ENCODE data around the gene GP9.
A peak's percentile ranks its signal among the peaks of the same experiment; 100 is the strongest.

The GP9 gene

DNA sequence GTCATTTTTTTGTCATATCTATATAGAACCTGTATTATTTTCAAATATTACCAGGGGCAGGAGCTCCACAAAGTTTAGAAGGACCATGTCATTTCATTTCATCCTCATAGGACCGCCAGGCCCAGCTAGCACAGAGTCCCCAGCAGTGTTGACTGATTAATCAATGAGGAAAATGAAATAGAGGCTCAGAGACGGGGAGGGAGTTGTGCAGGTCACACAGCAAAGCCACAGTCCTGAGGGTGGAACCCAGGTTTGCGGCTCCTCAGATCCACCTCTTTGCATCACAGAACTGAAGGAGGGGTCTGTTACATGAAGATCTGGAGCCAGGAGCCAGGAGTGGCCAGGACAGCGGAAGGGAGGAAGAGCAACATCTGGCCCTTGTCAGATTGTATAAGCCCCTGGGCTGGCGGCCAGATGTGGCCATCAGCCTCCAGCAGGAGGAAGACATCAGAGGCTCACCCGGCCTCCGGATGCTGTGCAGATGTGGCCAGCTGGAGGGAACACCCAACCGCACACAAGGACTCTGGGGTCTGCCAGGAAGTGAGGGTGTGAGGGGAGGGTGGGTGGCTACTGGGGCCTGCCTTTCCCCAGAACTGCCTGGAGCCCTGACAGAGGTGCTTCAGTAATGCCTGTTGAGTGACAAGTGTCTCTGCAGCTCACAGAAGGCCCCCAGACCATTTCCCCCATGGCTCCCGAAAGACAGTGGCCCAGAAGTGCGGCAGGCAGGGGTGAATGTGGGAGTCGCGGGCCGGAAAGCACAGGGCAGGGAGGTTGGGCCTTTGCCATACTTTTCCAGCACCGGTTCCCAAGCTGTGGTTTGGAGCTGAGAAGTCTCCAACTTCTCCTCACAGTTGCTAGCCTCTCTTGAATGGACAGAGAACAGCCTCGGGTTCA, 38.2 kb upstream of the GP9 start:
- Histone ChIP-seq H3K27me3 (ENCODE audit: low read depth) (no peaks in the 10 kb centered on the region), H3K9me3 (no peaks in the 10 kb centered on the region), H3K36me3 (replicated peaks) (no peaks in the 10 kb centered on the region), H3K4me3 (no peak overlapping the region), H3K4me1 (peaks cover 5% of the 10 kb centered on the region)
- no peak for DNase-seq (ENCODE audit: low spot score in 2 of 2)
- in situ Hi-C loops (cut with MboI; ENCODE audit: low sequenced_read_pairs), result no loop called here

DNA sequence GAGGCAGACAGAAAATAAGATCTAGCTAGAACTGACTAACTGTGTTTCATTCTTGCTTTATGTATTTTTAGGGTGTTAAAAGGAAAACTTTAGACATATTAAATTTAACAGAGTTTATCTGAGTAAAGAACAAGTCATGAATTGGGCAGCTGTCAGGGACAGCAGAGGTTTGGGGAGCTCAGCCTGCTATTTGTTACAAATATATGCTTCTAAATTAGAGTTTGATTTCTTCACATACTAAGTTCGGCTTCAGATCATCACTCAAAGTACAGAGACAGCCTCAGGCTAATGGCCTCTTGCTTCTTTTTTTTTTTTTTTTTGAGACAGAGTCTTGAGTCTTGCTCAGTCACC, 37.6 kb upstream of the GP9 start:
- Histone ChIP-seq H3K4me1 (peaks cover 8% of the 10 kb centered on the region), H3K27me3 (ENCODE audit: low read depth) (no peaks in the 10 kb centered on the region), H3K9me3 (no peaks in the 10 kb centered on the region), H3K36me3 (replicated peaks) (no peaks in the 10 kb centered on the region), H3K4me3 (no peak overlapping the region)
- DNase-seq (ENCODE audit: low spot score in 2 of 2), result no peak
- in situ Hi-C loops (cut with MboI; ENCODE audit: low sequenced_read_pairs), result no loop called here

DNA sequence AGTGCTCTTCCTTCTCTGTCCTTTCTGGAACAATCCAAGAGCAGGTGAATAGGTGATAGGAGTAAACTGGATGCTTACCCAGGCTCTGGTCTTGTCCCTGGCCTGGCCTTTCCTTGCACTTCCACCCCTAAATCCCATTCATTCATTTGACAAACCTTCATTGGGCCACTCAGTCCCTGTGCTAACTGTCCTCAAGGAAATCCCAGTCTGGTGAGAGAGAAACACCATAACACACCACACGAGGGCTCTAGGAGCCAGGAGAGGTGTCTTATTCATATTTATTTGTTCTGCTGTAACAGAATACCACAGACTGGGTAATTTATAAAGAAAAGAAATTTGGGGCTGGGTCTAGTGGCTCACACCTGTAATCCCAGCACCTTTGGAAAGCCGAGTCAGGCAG, 36.7 kb upstream of the GP9 start:
- in situ Hi-C loops (cut with MboI; ENCODE audit: low sequenced_read_pairs), result no loop called here
- H3K27me3 ChIP-seq (ENCODE audit: low read depth), result no peaks in the 10 kb centered on the region
- no peaks in the 10 kb centered on the region for H3K9me3 ChIP-seq
- no peak for DNase-seq (ENCODE audit: low spot score in 2 of 2)
- H3K4me3 ChIP-seq, result no peak overlapping the region
- no peaks in the 10 kb centered on the region for H3K36me3 ChIP-seq (replicated peaks)
- peaks cover 8% of the 10 kb centered on the region for H3K4me1 ChIP-seq

DNA sequence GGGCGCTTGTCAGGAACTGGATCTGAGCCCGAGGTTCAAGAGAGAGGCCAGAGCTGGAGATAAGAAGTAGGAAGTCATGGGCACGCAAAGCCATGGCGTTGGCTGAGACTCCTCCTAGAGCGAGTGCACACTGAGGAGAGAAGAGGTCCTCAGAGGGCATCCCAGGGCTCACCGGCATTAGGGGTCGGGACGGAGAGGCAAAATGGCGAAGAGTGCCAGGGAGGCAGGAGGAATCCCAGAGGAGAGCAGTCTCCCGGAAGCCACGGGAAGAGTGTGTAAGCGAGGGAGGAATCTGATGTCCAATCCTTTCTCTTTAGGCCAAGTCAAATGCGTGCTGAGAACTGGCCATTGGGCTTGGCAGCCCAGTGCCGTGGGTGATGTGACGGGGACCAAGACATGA, 35.5 kb upstream of the GP9 start:
- in situ Hi-C loops (cut with MboI; ENCODE audit: low sequenced_read_pairs), result no loop called here
- Histone ChIP-seq H3K4me1 (peaks cover 8% of the 10 kb centered on the region), H3K27me3 (ENCODE audit: low read depth) (no peaks in the 10 kb centered on the region), H3K4me3 (no peak overlapping the region), H3K36me3 (replicated peaks) (no peaks in the 10 kb centered on the region), H3K9me3 (no peaks in the 10 kb centered on the region)
- no peak for DNase-seq (ENCODE audit: low spot score in 2 of 2)

DNA sequence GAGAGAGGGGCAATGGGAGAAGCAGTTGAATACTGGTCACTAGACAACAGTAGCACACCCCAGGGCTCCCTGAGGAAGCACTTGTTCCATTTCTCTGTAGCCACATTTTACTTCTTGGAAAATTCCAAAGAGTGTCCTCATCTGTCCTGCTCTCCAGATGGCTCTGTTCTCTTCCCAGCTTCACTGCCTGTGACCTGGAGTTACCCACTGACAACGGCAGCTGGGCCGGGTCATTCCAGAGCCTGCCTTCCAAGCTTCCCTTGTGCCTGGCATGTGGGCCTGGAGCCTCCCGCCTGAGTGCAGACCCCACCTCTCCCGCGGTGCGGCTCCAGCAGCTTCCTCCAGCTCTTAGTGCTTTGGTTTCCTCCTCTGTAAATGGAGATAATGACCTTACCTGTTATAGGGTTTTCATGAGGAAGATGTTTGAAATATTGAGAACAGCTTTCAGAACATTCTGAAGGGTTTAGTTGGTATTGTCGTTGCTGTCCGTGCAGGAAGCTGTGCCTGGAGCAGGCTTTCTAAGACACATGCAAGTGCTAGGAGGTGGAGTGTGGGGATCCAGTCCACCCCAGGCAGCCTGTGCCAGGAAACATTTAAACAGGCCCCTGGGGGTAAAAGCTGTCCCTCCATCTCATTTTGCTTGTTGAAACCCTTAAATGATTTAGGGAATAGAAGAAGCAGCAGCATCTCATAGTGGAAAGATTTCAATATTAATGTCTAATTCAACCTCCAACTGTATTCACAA, 34.7 kb upstream of the GP9 start:
- peaks cover 8% of the 10 kb centered on the region for H3K4me1 ChIP-seq
- H3K27me3 ChIP-seq (ENCODE audit: low read depth), result no peaks in the 10 kb centered on the region
- no peak for DNase-seq (ENCODE audit: low spot score in 2 of 2)
- no peaks in the 10 kb centered on the region for H3K9me3 ChIP-seq
- no peaks in the 10 kb centered on the region for H3K36me3 ChIP-seq (replicated peaks)
- no peak overlapping the region for H3K4me3 ChIP-seq
- in situ Hi-C loops (cut with MboI; ENCODE audit: low sequenced_read_pairs), result no loop called here

DNA sequence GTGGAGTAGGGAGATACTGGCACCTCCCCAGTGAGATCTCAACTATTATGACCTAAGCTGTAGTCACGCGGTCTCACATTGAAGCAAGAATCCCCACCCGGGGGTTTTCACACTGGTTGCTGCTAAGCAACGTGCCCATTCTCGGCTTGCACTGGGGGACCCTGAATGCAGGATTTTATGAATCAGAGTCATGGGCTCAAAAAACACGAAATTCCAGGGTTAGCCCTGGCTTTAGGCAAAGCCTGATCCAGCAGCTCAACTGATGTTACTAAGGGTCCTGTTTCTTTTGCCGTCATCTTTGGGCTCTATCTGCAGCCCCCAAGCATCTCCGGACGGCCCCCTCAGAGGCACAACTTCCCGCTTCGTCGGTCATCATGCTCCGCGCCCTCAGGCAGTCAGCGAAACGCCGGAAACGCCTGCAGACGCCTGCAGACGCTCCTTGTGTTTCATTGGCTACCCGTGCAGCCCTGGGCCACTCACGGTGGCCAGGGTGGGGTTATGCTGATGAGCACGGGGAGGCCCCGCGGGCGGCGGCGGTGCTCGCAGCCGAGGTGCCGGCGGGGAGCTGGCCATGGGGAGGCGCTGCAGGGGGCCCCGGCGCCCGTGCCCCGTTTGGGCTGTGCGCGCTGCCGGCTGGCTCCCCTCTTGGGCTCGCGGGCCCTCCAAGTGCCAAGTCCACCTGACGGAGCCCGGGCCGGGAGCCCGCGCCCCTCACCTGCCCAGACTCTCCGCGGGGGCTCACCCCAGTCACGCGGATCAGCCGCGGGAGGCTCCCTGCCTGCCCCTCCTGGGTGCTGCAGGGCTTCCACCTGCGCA, 33.6 kb upstream of the GP9 start:
- peaks cover 8% of the 10 kb centered on the region for H3K4me1 ChIP-seq

DNA sequence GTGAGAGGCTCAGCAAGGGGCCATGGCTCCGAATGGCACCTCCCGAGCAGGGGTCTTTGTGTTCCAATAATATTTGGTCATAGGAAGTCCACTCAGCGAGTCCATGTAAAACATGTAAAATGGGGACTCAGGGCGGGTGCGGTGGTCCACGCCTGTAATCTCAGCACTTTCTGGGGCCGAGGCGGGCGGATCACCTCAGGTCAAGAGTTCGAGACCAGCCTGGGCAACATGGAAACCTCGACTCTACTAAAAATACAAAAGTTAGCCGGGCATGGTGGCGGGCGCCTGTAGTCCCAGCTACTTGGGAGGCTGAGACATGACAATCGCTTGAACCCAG, 33.1 kb upstream of the GP9 start:
- no peaks in the 10 kb centered on the region for H3K36me3 ChIP-seq (replicated peaks)
- no peaks in the 10 kb centered on the region for H3K9me3 ChIP-seq
- H3K4me1 ChIP-seq, result peaks cover 8% of the 10 kb centered on the region
- DNase-seq (ENCODE audit: low spot score in 2 of 2), result no peak
- in situ Hi-C loops (cut with MboI; ENCODE audit: low sequenced_read_pairs), result no loop called here
- no peaks in the 10 kb centered on the region for H3K27me3 ChIP-seq (ENCODE audit: low read depth)
- peak overlapping the region; percentile 34 for H3K4me3 ChIP-seq

More for the DNA sequence above, 33.6 kb upstream of the GP9 start:
- peak; percentile 87 to 93 for DNase-seq (ENCODE audit: low spot score in 2 of 2)
- peak overlapping the region; percentile 34 for H3K4me3 ChIP-seq
- in situ Hi-C loops (cut with MboI; ENCODE audit: low sequenced_read_pairs), result no loop called here
- no peaks in the 10 kb centered on the region for H3K36me3 ChIP-seq (replicated peaks)
- H3K9me3 ChIP-seq, result no peaks in the 10 kb centered on the region
- no peaks in the 10 kb centered on the region for H3K27me3 ChIP-seq (ENCODE audit: low read depth)

DNA sequence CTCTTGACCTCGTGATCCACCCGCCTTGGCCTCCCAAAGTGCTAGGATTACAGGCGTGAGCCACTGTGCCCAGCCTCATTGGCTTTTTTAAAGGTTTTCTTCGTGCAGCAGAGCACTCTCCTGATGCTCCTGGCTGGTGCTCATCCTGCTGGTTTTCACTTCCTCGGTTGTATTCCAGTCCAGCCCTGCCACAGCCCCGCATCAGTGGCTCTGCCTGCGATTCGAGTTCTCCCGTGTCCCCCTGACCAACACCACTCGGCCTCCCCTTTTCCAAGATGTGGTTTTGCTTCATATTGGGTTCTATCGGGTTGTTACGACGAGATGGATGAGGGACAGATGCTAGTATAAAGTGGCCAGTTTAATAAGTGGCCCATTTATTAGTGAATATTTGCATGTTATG, 31.7 kb upstream of the GP9 start:
- in situ Hi-C loops (cut with MboI; ENCODE audit: low sequenced_read_pairs), result no loop called here
- peaks cover 8% of the 10 kb centered on the region for H3K4me1 ChIP-seq

DNA sequence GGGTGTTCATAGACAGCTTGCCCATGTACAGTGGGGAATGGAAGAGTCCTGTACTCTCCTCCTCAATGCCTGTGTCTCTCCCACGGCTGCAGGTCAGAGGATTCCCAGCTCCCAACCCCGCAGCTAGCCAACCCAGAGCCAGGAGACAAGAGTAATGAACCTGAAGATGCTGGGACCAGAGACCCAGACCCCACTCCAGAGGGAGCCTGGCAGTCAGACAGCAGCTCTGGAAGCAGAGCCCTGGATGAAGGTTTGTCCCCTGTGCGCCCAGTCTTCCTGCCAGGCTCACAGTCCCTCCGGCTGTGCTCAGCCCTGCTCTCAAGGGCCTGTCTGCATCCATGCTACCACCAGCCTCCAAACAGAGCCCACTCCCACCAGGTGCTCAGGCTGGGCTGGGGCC, 30.0 kb upstream of the GP9 start:
- H3K27me3 ChIP-seq (ENCODE audit: low read depth), result no peaks in the 10 kb centered on the region
- DNase-seq (ENCODE audit: low spot score in 2 of 2), result no peak
- H3K9me3 ChIP-seq, result no peaks in the 10 kb centered on the region
- in situ Hi-C loops (cut with MboI; ENCODE audit: low sequenced_read_pairs), result no loop called here
- H3K4me3 ChIP-seq, result no peak overlapping the region
- H3K4me1 ChIP-seq, result peaks cover 8% of the 10 kb centered on the region
- no peaks in the 10 kb centered on the region for H3K36me3 ChIP-seq (replicated peaks)

More for the DNA sequence above, 31.7 kb upstream of the GP9 start:
- no peak for DNase-seq (ENCODE audit: low spot score in 2 of 2)
- H3K4me3 ChIP-seq, result no peak overlapping the region
- H3K36me3 ChIP-seq (replicated peaks), result no peaks in the 10 kb centered on the region
- no peaks in the 10 kb centered on the region for H3K27me3 ChIP-seq (ENCODE audit: low read depth)
- no peaks in the 10 kb centered on the region for H3K9me3 ChIP-seq

DNA sequence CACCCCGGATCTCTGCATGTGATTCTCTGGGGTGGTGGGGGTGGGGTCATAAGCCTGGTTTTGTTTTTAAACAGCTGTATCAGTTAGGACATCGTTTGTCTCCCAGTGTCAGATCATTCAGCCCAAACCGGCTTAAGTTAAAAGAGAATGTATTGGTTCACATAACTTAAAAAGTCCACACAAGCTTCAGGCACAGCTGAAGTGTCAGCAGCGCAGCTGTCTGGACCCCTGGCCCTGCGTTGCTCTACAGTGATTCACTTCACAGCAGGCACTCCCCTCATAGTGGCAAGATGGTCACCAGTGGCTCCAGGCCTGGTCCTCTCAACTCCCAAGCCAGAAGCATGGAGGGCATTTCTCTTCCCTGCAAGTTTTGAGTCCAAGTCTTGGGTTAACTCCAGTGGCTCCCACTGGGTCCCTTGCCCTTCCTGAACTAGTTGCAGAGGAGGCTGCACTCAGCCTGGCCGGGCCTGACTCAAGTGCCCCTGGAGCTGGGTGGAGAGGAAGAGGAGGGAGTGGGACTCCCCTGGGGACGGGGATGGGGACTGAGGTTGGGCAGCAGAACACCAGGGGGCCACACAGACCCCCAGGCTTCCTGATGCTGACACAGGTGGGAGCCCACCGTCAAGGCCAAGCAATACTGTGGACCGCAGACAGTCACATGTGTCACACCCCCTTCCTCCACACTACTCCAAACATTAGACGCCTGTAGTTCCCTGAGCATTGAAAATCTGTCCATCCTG, 28.9 kb upstream of the GP9 start:
- Histone ChIP-seq H3K9me3 (no peaks in the 10 kb centered on the region), H3K4me3 (no peak overlapping the region), H3K27me3 (ENCODE audit: low read depth) (no peaks in the 10 kb centered on the region), H3K4me1 (peaks cover 6% of the 10 kb centered on the region), H3K36me3 (replicated peaks) (no peaks in the 10 kb centered on the region)
- in situ Hi-C loops (cut with MboI; ENCODE audit: low sequenced_read_pairs), result no loop called here
- DNase-seq (ENCODE audit: low spot score in 2 of 2), result no peak

DNA sequence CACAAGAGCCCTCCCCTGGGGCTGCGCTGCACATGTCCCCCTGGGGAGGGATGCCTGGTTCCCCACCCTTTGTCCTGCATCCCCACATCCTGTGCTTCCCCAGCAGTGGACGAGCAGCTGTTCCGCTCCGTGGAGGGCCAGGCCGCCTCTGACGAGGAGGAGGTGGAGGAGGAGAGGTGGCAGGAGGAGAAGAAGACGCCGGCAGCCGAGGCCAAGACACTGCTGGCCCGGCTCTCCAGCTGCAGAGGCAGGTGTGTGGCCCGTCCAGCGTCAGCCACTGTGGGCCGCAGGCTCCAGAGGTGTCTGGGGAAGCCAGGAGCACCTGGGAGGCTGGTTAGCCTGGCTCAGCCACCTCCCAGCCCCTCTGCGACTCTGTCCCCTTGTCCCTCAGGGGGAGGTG, 27.9 kb upstream of the GP9 start:
- Histone ChIP-seq H3K36me3 (replicated peaks) (no peaks in the 10 kb centered on the region), H3K9me3 (no peaks in the 10 kb centered on the region), H3K27me3 (ENCODE audit: low read depth) (no peaks in the 10 kb centered on the region), H3K4me3 (no peak overlapping the region), H3K4me1 (no peaks in the 10 kb centered on the region)
- in situ Hi-C loops (cut with MboI; ENCODE audit: low sequenced_read_pairs), result no loop called here
- DNase-seq (ENCODE audit: low spot score in 2 of 2), result no peak

DNA sequence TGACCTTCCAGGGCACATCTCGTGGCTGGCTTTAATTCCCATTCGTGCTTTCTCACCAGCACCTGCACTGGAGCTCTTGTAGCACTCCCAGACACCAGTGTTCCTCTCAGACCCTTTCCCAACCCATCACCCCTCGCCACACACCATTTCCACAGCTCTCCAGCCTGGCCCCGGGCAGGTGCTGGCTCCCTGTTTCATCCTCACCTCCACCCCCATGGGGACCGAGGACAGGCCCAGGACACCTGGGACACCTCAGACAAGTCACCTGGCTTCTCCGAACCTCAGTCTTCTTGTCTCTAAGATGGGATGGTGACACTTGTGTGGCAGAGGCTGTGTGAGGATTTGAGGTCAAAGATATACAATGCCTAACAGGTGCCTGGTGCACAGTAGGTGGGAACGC, 27.4 kb upstream of the GP9 start:
- in situ Hi-C loops (cut with MboI; ENCODE audit: low sequenced_read_pairs), result no loop called here
- Histone ChIP-seq H3K36me3 (replicated peaks) (no peaks in the 10 kb centered on the region), H3K4me1 (no peaks in the 10 kb centered on the region), H3K9me3 (no peaks in the 10 kb centered on the region), H3K4me3 (no peak overlapping the region), H3K27me3 (ENCODE audit: low read depth) (no peaks in the 10 kb centered on the region)
- DNase-seq (ENCODE audit: low spot score in 2 of 2), result no peak

DNA sequence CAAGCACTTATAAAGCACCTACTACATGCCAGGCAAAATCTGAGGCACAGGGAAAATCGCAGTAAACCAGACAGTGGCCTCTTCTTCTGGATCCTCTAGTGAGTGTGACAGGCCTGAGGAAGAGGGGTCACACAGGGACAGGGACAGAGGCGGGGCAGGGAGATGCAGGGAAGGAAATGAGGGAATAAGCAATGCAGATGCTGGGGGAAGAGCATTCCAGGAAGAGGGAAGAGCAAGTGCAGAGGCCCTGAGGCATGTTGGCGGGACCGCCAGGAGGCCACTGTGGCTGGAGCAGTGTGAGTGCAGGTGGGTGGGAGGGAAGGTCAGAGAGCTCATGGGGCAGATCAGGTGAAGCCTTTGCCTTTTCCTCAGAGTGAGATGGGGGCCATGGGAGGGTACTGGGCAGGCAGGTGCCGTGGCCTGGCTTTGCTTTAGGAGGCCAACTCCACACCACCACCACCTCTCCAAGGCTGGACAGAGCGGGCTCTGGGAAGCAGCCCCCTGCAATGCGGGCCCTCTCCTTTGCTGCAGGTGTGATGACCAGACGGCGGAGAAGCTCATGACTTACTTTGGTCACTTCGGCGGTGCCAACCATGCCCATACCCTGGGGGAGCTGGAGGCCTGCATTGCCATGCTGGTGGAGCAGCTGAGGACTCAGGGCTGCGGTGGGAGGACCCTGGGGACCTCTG, 26.8 kb upstream of the GP9 start:
- Histone ChIP-seq H3K4me3 (no peak overlapping the region), H3K9me3 (no peaks in the 10 kb centered on the region), H3K4me1 (no peaks in the 10 kb centered on the region), H3K27me3 (ENCODE audit: low read depth) (no peaks in the 10 kb centered on the region), H3K36me3 (replicated peaks) (no peaks in the 10 kb centered on the region)
- in situ Hi-C loops (cut with MboI; ENCODE audit: low sequenced_read_pairs), result no loop called here
- DNase-seq (ENCODE audit: low spot score in 2 of 2), result no peak

Measured in HAP-1 (cell line).